COLO668 (cell line): ENCODE results near the gene SLC39A10.

ENCODE experiments used
- DNase-seq: peaks from one replicate; lab custom pipeline; 2025; ENCODE audit not compliant: unreplicated experiment; lab: John Stamatoyannopoulos, UW

SLC39A10 gene

DNA sequence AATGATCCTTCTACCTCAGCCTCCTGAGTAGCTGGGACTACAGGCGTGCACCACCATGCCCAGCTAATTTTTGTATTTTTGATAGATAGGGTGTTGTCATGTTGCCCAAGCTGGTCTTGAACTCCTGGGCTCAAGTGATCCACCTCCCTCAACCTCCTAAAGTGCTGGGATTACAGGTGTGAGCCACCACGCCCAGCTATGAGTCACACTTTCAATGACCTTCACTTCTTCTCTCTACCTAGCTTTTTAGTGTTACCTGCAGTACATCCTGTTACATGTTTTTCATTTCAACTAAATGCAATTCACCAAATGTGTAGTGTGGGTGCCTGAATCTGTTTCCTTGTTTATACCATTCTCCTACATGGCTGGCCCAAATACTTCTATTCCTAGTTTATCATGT lies 64.0 kb downstream of the SLC39A10 start:
- no peak for DNase-seq

DNA sequence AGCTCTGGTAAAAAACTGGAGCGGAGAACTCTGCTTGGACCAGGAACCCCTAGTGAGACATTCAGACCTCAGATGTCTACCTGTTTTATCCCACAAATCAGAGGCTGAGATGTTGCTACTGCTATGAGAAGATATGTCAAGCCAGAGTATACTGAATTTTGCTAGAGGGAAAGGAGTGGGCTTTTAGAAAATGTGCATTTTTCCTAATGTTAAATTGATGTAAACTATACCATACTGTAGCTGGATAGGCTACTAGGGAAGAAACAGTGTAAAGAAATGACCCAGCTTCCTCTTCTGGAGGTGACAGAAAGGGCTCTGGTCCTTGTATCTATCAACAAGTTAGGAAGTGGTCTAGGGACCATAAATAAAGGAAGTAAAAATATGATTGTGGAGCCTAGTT lies 65.0 kb downstream of the SLC39A10 start:
- DNase-seq = no peak

GRCh38 chr2:195727106-195727505 lies 70.1 kb downstream of the SLC39A10 start:
- DNase-seq = no peak

DNA sequence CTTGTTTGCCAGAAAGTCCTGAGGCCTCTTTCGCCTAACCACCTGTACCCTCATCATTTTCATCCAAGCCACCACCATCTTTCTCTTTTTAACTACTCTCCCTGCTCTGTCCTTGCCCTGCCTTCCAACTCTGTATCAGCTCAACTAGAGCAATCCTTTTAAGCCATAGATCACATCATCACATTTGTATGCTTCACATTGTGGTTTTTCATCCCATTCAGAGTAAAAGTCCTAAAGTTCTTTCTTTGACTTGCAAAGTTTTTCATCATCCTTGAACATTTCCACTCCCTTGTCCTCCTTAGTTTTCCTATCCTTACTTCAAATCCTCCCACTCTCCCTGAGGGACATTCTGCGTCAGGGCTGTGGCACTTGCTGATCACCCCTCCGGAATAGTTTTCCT lies 73.9 kb downstream of the SLC39A10 start:
- no peak for DNase-seq

DNA sequence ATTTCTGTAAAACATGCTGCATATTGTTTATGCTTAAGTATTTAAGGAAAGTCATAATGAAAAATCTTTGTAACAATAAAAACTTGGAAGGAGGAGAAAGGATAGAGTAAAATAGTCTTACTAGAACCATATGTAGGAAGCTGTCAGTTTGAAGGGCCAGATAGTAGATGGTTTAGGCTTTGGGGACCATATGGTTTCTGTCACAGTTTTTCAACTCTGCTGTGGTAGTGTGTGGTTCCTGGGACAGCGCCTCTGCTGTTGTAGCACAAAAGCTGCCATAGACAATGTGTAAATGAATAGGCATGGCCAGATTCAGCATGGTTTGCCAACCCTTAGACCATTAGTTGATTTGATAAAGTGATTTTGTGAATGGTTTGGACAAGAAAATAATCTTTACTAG lies 75.5 kb downstream of the SLC39A10 start:
- no peak for DNase-seq

- no peak for DNase-seq
Observed at GRCh38 chr2:195733831-195734230, 76.8 kb downstream of the SLC39A10 start.

- no peak for DNase-seq
Observed at GRCh38 chr2:195734395-195734794, 77.4 kb downstream of the SLC39A10 start.

DNA sequence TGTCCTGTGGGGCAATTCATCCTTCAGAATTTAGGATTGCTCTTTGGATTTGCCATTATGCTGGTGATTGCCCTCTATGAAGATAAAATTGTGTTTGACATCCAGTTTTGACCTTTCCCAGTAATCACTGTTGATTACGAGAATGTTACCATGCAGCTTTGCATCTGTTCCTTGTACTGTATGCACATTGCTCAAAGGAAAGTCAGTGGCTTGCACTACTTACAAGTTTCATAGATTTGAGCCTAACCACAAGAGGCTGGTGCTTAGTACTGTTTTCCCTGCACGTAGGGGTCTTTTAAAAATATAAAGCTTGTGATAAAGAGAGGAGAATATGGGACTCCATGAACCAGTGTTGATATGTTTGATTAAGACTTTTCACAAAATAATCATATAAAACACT lies 77.9 kb downstream of the SLC39A10 start:
- DNase-seq = no peak

- no peak for DNase-seq
Observed at GRCh38 chr2:195735347-195735746, 78.3 kb downstream of the SLC39A10 start.

GRCh38 chr2:195737511-195738325 lies 80.7 kb downstream of the SLC39A10 start:
- no peak for DNase-seq

- no peak for DNase-seq
Observed at GRCh38 chr2:195741191-195741590, 84.2 kb downstream of the SLC39A10 start.

DNA sequence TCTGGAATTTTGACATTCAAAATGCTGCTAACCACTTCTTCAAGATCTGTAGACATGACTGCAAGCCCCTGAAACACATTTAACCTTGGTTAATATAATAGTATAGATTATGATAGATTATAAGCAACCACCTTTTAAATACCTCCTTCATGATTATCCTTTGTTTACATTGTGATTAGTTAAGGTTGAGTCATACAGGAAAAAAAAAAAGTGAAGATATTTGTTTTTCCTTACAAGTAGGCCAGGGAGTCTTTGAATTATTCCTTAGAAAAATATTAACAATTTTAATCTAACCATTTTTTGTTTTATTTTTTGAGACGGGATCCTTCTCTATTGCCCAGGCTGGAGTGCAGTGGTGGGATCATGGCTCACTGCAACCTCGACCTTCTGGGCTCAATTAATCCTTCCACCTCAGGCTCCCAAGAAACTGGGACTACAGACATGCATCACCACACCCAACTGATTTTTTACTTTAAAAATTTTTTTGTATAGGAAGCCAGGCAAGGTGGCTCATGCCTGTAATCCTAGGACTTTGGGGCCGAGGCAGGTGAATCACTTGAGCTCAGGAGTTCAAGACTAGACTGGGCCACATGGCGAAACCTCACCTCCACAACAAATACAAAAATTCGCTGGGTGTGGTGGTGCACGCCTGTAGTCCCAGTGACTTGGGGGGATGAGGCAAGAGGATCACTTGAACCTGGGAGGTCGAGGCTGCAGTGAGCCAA lies 99.4 kb downstream of the SLC39A10 start:
- no peak for DNase-seq

DNA sequence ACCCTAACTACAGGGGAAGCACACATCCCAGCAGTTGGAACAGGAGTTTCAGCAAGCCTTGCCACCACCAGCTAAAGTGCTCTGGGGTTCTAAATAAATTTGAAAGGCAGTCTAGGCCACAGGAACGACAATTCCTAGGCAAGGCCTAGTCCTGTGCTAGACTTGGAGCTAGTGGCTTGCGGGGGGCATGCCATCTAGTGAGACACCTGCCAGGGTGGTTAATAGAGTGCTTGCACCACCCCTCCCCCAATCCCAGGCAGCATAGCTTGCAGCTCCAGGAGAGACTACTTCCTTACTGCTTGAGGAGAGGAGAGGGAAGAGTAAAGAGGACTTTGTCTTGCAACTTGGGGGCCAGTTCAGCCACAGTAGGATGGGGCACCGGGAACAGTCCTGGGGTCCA lies 101.8 kb downstream of the SLC39A10 start:
- no peak for DNase-seq

GRCh38 chr2:195759877-195760276 lies 102.9 kb downstream of the SLC39A10 start:
- DNase-seq = no peak

GRCh38 chr2:195763866-195764265 lies 106.8 kb downstream of the SLC39A10 start:
- no peak for DNase-seq

GRCh38 chr2:195766691-195767090 lies 109.7 kb downstream of the SLC39A10 start:
- no peak for DNase-seq

DNA sequence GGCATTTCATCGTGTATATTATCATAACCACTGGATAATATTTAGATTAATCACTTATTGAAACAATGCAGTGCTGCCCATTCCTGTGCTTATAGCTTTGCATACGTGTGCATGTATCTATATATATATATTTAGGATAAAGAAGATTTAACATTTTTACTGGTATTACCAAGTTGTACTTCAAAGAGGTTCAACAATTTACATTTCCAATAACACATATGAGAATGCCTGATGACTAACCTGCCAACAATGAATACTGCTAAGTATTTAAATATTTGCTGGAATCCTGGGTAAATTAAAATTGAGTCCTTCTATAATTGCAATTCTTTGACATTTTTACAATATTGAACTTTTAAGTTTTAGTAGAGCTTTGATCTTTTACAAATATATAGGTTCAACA lies 111.4 kb downstream of the SLC39A10 start:
- no peak for DNase-seq

DNA sequence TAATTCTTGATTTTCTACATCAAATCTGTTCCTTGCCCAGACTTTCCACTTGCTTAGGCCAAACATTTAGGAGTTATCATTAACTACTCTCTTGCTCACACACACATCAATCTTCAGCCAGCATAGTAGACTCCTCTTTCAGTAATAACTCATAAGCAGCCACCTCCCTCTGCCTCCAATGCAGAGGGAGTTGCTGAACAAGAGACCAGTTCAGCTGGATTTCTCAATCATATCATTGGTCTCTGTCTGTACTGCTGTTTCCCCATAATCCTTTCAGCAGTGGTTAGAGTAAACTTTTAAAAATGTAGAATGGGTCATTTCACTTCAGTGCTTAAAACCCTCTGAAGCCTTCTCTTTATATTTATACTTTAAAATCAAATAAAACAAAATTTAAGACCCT lies 112.9 kb downstream of the SLC39A10 start:
- DNase-seq = no peak

DNA sequence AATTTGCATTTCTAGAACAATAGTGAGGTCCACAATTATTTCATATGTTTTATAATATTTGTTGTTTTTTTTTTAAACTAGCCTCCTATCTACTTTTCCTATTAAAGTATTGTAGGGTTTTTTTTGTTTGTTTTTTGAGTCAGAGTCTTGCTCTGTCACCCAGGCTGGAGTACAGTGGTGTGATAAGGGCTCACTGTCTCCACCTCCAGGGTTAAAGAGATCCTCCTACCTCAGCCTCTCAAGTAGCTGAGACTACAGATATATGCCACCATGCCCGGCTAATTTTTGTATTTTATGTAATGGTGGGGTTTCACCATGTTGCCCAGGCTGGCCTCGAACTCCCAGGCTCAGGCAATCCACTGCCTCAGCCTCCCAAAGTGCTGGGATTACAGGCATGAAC lies 122.5 kb downstream of the SLC39A10 start:
- no peak for DNase-seq

GRCh38 chr2:195782156-195782555 lies 125.1 kb downstream of the SLC39A10 start:
- DNase-seq = no peak
